SK-N-SH (cell line): ENCODE measurements around the gene CYP4F12. TPM values are rescaled to one million over a fixed set of nuclear protein-coding genes. Genes with fewer than 3 reads are reported as not detected.

Experiments used
- CTCF ChIA-PET: fragments of 300-600, 350-600 bp; formaldehyde crosslinking; extraction: SDS; loops from one replicate; lab custom pipeline; 2021; lab: Yijun Ruan, JAX
- POLR2A ChIA-PET: fragments of 350-600 bp; sonication (Branson Sonifier 250); formaldehyde crosslinking; extraction: SDS; loops from one replicate; lab custom pipeline; 2020; ENCODE audit warnings: antibody characterized with exemption, inconsistent platforms; lab: Yijun Ruan, JAX
- DNase-seq: peaks from one replicate; pipeline ENCODE4 v3.0.0; 2012
- H2AFZ ChIP-seq: fragments of 200-600 bp; sonication (generic); 2 replicates; pipeline ENCODE4 v1.8.1; 2016; ENCODE audit warnings: antibody characterized with exemption, mild to moderate bottlenecking, low read depth
- H3F3A ChIP-seq: fragments of 200-600 bp; sonication (generic); replicated peaks from 2 replicates; pipeline ENCODE3; 2016; ENCODE audit warnings: antibody characterized with exemption, mild to moderate bottlenecking; ENCODE audit not compliant: insufficient read depth
- H3K27ac ChIP-seq, 2 experiments: fragments of 200-500 bp in 1 of 2; fragments of 200-600 bp in 1 of 2; sonication (Bioruptor generic) in 1 of 2; sonication (generic), shearing (Covaris generic) in 1 of 2; 2 replicates each; pipeline versions ENCODE4 v1.5.1 to v1.6.1; 2014 to 2016; ENCODE audit warnings: low read depth in 2 of 2, inconsistent platforms in 1 of 2, low read length in 1 of 2, mild to moderate bottlenecking in 1 of 2, mixed read lengths in 1 of 2
- H3K27me3 ChIP-seq: fragments of 200-600 bp; sonication (generic), shearing (Covaris generic); 2 replicates; pipeline ENCODE4 v1.6.1; 2016; ENCODE audit warnings: mixed run types; ENCODE audit not compliant: insufficient read depth
- H3K36me3 ChIP-seq, 2 experiments: fragments of 200-500 bp in 1 of 2; fragments of 200-600 bp in 1 of 2; sonication (Bioruptor generic) in 1 of 2; sonication (generic) in 1 of 2; replicated peaks in 1 of 2; 2 replicates each; pipeline versions ENCODE3 to v1.5.1; 2014 to 2016; ENCODE audit warnings: low read length in 1 of 2, mild to moderate bottlenecking in 1 of 2; ENCODE audit not compliant: insufficient read depth in 2 of 2, control insufficient read depth in 1 of 2
- H3K4me1 ChIP-seq, 2 experiments: fragments of 200-500 bp in 1 of 2; fragments of 200-600 bp in 1 of 2; sonication (Bioruptor generic) in 1 of 2; sonication (generic), shearing (Covaris generic) in 1 of 2; 2 replicates each; pipeline versions ENCODE4 v1.5.1 to v1.6.1; 2014 to 2016; ENCODE audit warnings: low read depth in 1 of 2, low read length in 1 of 2, mixed run types in 1 of 2; ENCODE audit not compliant: insufficient read depth in 2 of 2, control insufficient read depth in 1 of 2
- H3K4me2 ChIP-seq: fragments of 200-600 bp; sonication (generic), shearing (Covaris generic); 2 replicates; pipeline ENCODE4 v1.6.1; 2017; ENCODE audit warnings: mixed run types
- H3K4me3 ChIP-seq, 2 experiments: fragments of 200-500 bp in 1 of 2; fragments of 200-600 bp in 1 of 2; sonication (Bioruptor generic) in 1 of 2; sonication (generic), shearing (Covaris generic) in 1 of 2; 2 replicates each; pipeline versions ENCODE4 v1.5.1 to v1.8.1; 2014 to 2016; ENCODE audit warnings: low read depth in 2 of 2, inconsistent platforms in 1 of 2, low read length in 1 of 2, mild to moderate bottlenecking in 1 of 2, mixed read lengths in 1 of 2, moderate library complexity in 1 of 2
- H3K79me2 ChIP-seq: fragments of 200-600 bp; sonication (generic); 2 replicates; pipeline ENCODE4 v1.8.1; 2017; ENCODE audit warnings: mild to moderate bottlenecking; ENCODE audit not compliant: insufficient read depth
- H3K9ac ChIP-seq: fragments of 200-600 bp; sonication (generic); 2 replicates; pipeline ENCODE4 v1.6.1; 2017; ENCODE audit warnings: mixed run types
- H3K9me2 ChIP-seq: fragments of 200-600 bp; sonication (generic); 2 replicates; pipeline ENCODE4 v1.6.1; 2017; ENCODE audit warnings: mixed run types
- H3K9me3 ChIP-seq: fragments of 200-600 bp; sonication (generic); 2 replicates; pipeline ENCODE4 v1.6.1; 2017; ENCODE audit warnings: mixed run types, mild to moderate bottlenecking, moderate library complexity
- H4K20me1 ChIP-seq: fragments of 200-600 bp; sonication (generic); 2 replicates; pipeline ENCODE4 v1.6.1; 2017; ENCODE audit warnings: mild to moderate bottlenecking, mixed run types; ENCODE audit not compliant: insufficient read depth
- CHD2 ChIP-seq: fragments of 150-350 bp; IDR thresholded peaks from 2 replicates; pipeline ENCODE4 v1.6.1; 2018; ENCODE audit warnings: low read length; ENCODE audit not compliant: partially characterized antibody
- EZH2phosphoT487 ChIP-seq: fragments of 200-600 bp; sonication (generic); IDR thresholded peaks from 2 replicates; pipeline ENCODE4 v1.6.1; 2017; ENCODE audit warnings: low read depth, mixed run types, mild to moderate bottlenecking, antibody characterized with exemption, moderate library complexity, borderline replicate concordance
- FOXJ3 ChIP-seq: sonication (generic); formaldehyde crosslinking; IDR thresholded peaks from 2 replicates; pipeline ENCODE4 v1.5.1; 2020; ENCODE audit warnings: mild to moderate bottlenecking, missing genetic modification reagents
- MEF2A ChIP-seq: IDR thresholded peaks from 2 replicates; pipeline ENCODE4 v1.4.0; 2012; ENCODE audit warnings: low read depth, borderline replicate concordance
- NFIC ChIP-seq: IDR thresholded peaks from 2 replicates; pipeline ENCODE4 v1.4.0; 2012; ENCODE audit warnings: borderline replicate concordance
- NRF1 ChIP-seq: IDR thresholded peaks from 2 replicates; pipeline ENCODE4 v1.6.1; 2012; ENCODE audit warnings: low read depth, mild to moderate bottlenecking, low read length
- PBX3 ChIP-seq: IDR thresholded peaks from 2 replicates; pipeline ENCODE4; 2012
- RAD21 ChIP-seq: IDR thresholded peaks from 2 replicates; pipeline ENCODE4 v1.6.1; 2012; ENCODE audit warnings: mild to moderate bottlenecking, low read length
- RXRA ChIP-seq: IDR thresholded peaks from 2 replicates; pipeline ENCODE4 v1.4.0; 2012; ENCODE audit warnings: low read depth, mild to moderate bottlenecking, borderline replicate concordance
- SIN3A ChIP-seq: IDR thresholded peaks from 2 replicates; pipeline ENCODE4 v1.6.1; 2012; ENCODE audit warnings: low read depth, mild to moderate bottlenecking, low read length, moderate library complexity, borderline replicate concordance
- TEAD4 ChIP-seq: IDR thresholded peaks from 2 replicates; pipeline ENCODE4 v1.4.0; 2012; ENCODE audit warnings: mild to moderate bottlenecking, borderline replicate concordance; ENCODE audit not compliant: insufficient read depth
- USF2 ChIP-seq: fragments of 150-350 bp; IDR thresholded peaks from 2 replicates; pipeline ENCODE4 v1.6.1; 2017; ENCODE audit warnings: antibody characterized with exemption, low read length, low read depth, borderline replicate concordance
- WGBS: methylation state at CpG from one replicate; pipeline ENCODE4 v1.1.6; 2017; ENCODE audit warnings: low lambda C conversion rate; 5-methylcytosine and 5-hydroxymethylcytosine counted together
- polyA plus RNA-seq, 3 experiments: library from polyadenylated mRNA; depleted of rRNA; stranded (reverse); fragments of >200 nt; gene quantifications; 2 replicates each; pipeline ENCODE4 v1.2.3, GENCODE V29; 2012
- TF ChIP-seq, protein P1 (sequence below): fragments of 200-600 bp; sonication (generic); IDR thresholded peaks from 2 replicates; pipeline ENCODE4 v1.6.1; 2017; ENCODE audit warnings: antibody characterized with exemption, mild to moderate bottlenecking, moderate library complexity
- TF ChIP-seq, protein P2 (sequence below): IDR thresholded peaks from 2 replicates; pipeline ENCODE4 v1.6.1; 2012; ENCODE audit warnings: mild to moderate bottlenecking, low read depth, low read length, moderate library complexity
- TF ChIP-seq, protein P3 (sequence below): IDR thresholded peaks from 2 replicates; pipeline ENCODE4 v1.4.0; 2012; ENCODE audit warnings: low read depth, borderline replicate concordance

CYP4F12 gene
- polyA plus RNA-seq, 1 of the 3 experiments (the other 2 are of a cell fraction) = not detected

GRCh38 chr19:15722956-15723355 lies 50.1 kb downstream of the CYP4F12 start (continued):
- TF ChIP-seq PBX3 (no peak), NFIC (no peak), TEAD4 (no peak), MEF2A (no peak), EZH2phosphoT487 (no peak)
- TF ChIP-seq, protein P1, sequence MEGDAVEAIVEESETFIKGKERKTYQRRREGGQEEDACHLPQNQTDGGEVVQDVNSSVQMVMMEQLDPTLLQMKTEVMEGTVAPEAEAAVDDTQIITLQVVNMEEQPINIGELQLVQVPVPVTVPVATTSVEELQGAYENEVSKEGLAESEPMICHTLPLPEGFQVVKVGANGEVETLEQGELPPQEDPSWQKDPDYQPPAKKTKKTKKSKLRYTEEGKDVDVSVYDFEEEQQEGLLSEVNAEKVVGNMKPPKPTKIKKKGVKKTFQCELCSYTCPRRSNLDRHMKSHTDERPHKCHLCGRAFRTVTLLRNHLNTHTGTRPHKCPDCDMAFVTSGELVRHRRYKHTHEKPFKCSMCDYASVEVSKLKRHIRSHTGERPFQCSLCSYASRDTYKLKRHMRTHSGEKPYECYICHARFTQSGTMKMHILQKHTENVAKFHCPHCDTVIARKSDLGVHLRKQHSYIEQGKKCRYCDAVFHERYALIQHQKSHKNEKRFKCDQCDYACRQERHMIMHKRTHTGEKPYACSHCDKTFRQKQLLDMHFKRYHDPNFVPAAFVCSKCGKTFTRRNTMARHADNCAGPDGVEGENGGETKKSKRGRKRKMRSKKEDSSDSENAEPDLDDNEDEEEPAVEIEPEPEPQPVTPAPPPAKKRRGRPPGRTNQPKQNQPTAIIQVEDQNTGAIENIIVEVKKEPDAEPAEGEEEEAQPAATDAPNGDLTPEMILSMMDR = no peak

- H3K79me2 ChIP-seq = no peaks in the 10 kb centered on the region
- no peaks in the 10 kb centered on the region for H3K27me3 ChIP-seq
- no peak within 1 kb of the TSS for H3K4me2 ChIP-seq
- no peaks in the 10 kb centered on the region for H3K9me3 ChIP-seq
- WGBS = 6% methylated on average over 5 of the region's 5 CpGs
- no peaks in the 10 kb centered on the region for H3K9me2 ChIP-seq
- no peaks in the 10 kb centered on the region for H3K4me1 ChIP-seq
- no peak within 1 kb of the TSS for H3K4me3 ChIP-seq
- no peaks in the 10 kb centered on the region for H3F3A ChIP-seq
- H3K36me3 ChIP-seq = no peaks in the 10 kb centered on the region
- ChIA-PET CTCF (no interaction called here), POLR2A (no interaction called here)
- no peak within 1 kb of the TSS for H3K9ac ChIP-seq
- no peak for TF ChIP-seq FOXJ3 (CRISPR knock-in tag)
- no peak for TF ChIP-seq RXRA
- no peak for TF ChIP-seq USF2
- no peak for TF ChIP-seq MEF2A
- no peak for TF ChIP-seq PBX3
- no peak for TF ChIP-seq TEAD4
- TF ChIP-seq RAD21 = no peak
- TF ChIP-seq, protein P2, sequence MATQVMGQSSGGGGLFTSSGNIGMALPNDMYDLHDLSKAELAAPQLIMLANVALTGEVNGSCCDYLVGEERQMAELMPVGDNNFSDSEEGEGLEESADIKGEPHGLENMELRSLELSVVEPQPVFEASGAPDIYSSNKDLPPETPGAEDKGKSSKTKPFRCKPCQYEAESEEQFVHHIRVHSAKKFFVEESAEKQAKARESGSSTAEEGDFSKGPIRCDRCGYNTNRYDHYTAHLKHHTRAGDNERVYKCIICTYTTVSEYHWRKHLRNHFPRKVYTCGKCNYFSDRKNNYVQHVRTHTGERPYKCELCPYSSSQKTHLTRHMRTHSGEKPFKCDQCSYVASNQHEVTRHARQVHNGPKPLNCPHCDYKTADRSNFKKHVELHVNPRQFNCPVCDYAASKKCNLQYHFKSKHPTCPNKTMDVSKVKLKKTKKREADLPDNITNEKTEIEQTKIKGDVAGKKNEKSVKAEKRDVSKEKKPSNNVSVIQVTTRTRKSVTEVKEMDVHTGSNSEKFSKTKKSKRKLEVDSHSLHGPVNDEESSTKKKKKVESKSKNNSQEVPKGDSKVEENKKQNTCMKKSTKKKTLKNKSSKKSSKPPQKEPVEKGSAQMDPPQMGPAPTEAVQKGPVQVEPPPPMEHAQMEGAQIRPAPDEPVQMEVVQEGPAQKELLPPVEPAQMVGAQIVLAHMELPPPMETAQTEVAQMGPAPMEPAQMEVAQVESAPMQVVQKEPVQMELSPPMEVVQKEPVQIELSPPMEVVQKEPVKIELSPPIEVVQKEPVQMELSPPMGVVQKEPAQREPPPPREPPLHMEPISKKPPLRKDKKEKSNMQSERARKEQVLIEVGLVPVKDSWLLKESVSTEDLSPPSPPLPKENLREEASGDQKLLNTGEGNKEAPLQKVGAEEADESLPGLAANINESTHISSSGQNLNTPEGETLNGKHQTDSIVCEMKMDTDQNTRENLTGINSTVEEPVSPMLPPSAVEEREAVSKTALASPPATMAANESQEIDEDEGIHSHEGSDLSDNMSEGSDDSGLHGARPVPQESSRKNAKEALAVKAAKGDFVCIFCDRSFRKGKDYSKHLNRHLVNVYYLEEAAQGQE = no peak
- TF ChIP-seq SIN3A = no peak
- TF ChIP-seq NRF1 = no peak
- no peak for TF ChIP-seq CHD2
- TF ChIP-seq, protein P3, sequence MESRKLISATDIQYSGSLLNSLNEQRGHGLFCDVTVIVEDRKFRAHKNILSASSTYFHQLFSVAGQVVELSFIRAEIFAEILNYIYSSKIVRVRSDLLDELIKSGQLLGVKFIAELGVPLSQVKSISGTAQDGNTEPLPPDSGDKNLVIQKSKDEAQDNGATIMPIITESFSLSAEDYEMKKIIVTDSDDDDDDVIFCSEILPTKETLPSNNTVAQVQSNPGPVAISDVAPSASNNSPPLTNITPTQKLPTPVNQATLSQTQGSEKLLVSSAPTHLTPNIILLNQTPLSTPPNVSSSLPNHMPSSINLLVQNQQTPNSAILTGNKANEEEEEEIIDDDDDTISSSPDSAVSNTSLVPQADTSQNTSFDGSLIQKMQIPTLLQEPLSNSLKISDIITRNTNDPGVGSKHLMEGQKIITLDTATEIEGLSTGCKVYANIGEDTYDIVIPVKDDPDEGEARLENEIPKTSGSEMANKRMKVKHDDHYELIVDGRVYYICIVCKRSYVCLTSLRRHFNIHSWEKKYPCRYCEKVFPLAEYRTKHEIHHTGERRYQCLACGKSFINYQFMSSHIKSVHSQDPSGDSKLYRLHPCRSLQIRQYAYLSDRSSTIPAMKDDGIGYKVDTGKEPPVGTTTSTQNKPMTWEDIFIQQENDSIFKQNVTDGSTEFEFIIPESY = no peak
- no peak within 1 kb of the TSS for H3K27ac ChIP-seq
- no peak for DNase-seq
- H4K20me1 ChIP-seq = no peaks in the 10 kb centered on the region
- H2AFZ ChIP-seq = no peak within 1 kb of the TSS
These were observed 54.8 kb downstream of the CYP4F12 start, which contains the start of gene OR10H2 for GRCh38 chr19:15727724-15728123. TSS of gene OR10H2 (plus strand) at chr19:15728024. CDS start at chr19:15728044, 20 bp downstream.
